ENCODE results near the gene COA1. TPM values are rescaled to one million over a fixed set of nuclear protein-coding genes. Genes with fewer than 3 reads are reported as not detected.

COA1 gene
- total RNA-seq, 4 donors from 2014 or later, result 31.8 to 53.2 (median 39.8) TPM

GRCh38 chr7:43702974-43703373, 26.3 kb downstream of the COA1 start:
- in situ Hi-C loops (cut with MboI; ENCODE audit: low pct_ligation_motif_present in 1 of 4, low pct_unique_long_range_greater_than_20kb in 1 of 4, low sequenced_read_pairs in 3 of 4), result loop anchor here in 3 of 4 donors (10.0 to 25.0 kb wide), 4 partner anchors 118 to 766 kb away; partner anchors contain the start of genes MRPL32 (in 2 of the 3), PSMA2 (in 2 of the 3) and STK17A (in 1 of the 3)
- no peaks in the 10 kb centered on the region for H3K27me3 ChIP-seq
- no peak for DNase-seq
- H3K9me3 ChIP-seq, result no peaks in the 10 kb centered on the region
- H3K36me3 ChIP-seq, result no peaks in the 10 kb centered on the region
- no peak overlapping the region for H3K27ac ChIP-seq
- H3K4me3 ChIP-seq, result no peak overlapping the region
- H3K4me1 ChIP-seq, result peaks cover 0 to 9% (median 0%) of the 10 kb centered on the region in 4 donors
- intact Hi-C loops (cut with DNase I; ENCODE audit: low total_unique reads), result no loop called here
- TF ChIP-seq, protein P1, sequence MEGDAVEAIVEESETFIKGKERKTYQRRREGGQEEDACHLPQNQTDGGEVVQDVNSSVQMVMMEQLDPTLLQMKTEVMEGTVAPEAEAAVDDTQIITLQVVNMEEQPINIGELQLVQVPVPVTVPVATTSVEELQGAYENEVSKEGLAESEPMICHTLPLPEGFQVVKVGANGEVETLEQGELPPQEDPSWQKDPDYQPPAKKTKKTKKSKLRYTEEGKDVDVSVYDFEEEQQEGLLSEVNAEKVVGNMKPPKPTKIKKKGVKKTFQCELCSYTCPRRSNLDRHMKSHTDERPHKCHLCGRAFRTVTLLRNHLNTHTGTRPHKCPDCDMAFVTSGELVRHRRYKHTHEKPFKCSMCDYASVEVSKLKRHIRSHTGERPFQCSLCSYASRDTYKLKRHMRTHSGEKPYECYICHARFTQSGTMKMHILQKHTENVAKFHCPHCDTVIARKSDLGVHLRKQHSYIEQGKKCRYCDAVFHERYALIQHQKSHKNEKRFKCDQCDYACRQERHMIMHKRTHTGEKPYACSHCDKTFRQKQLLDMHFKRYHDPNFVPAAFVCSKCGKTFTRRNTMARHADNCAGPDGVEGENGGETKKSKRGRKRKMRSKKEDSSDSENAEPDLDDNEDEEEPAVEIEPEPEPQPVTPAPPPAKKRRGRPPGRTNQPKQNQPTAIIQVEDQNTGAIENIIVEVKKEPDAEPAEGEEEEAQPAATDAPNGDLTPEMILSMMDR (IDR thresholded peaks at IDR 0.05), result no peak
- TF ChIP-seq POLR2AphosphoS5 (IDR thresholded peaks at IDR 0.05) (no peak), POLR2A (IDR thresholded peaks at IDR 0.05) (no peak), EP300 (IDR thresholded peaks at IDR 0.05; ENCODE audit: low read depth) (no peak)
- 76 to 91% methylated on average over 1 of the region's 1 CpG for WGBS, 2 donors (ENCODE audit: low coverage in 1 of 2)

DNA sequence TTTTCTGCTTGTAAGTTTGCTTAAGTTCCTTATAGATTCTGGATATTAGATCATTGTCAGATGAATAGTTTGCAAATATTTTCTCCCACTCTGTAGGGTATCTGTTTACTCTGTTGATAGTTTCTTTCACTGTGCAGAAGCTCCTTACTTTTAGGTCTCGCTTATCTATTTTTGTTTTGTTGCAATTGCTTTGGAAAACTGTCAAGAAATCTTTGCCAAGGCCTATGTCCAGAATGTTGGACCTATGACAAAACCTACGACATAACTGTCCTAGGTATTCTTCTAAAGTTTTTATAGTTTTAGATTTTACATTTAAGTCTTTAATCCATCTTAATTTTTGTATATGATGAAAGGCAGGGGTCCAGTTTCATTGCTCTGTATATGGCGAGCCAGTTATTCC, 27.4 kb downstream of the COA1 start:
- intact Hi-C loops (cut with DNase I; ENCODE audit: low total_unique reads) (loop anchor here (2.0 kb wide), 1 partner anchor 119 kb away; the partner anchor contains the start of gene STK17A), in situ Hi-C loops (cut with MboI; ENCODE audit: low pct_ligation_motif_present in 1 of 4, low pct_unique_long_range_greater_than_20kb in 1 of 4, low sequenced_read_pairs in 3 of 4) (loop anchor here in 3 of 4 donors (10.0 to 25.0 kb wide), 4 partner anchors 117 to 765 kb away; partner anchors contain the start of genes MRPL32 (in 2 of the 3), PSMA2 (in 2 of the 3) and STK17A (in 1 of the 3))
- H3K27ac ChIP-seq, result no peak overlapping the region

DNA sequence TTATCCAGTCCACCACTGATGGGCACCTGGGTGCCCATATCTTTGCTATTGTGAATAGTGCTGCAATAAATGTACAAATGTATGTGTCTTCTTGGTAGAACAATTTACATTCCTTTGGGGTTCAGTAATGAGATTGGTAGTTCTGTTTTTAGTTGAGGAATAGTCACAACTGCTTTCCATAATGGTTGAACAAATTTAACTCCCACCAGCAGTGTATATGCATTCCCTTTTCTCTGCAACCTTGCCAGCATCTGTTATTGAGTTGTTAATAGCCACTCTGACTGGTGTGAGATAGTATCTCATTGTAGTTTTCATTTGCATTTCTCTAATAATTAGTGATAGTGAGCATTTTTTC, 27.8 kb downstream of the COA1 start:
- no peaks in the 10 kb centered on the region for H3K36me3 ChIP-seq
- intact Hi-C loops (cut with DNase I; ENCODE audit: low total_unique reads), result loop anchor here (2.0 kb wide), 1 partner anchor 119 kb away; the partner anchor contains the start of gene STK17A
- peaks cover 0 to 9% (median 0%) of the 10 kb centered on the region in 4 donors for H3K4me1 ChIP-seq
- no peaks in the 10 kb centered on the region for H3K9me3 ChIP-seq
- no peak overlapping the region for H3K4me3 ChIP-seq
- no peak for DNase-seq
- in situ Hi-C loops (cut with MboI; ENCODE audit: low pct_ligation_motif_present in 1 of 4, low pct_unique_long_range_greater_than_20kb in 1 of 4, low sequenced_read_pairs in 3 of 4), result loop anchor here in 3 of 4 donors (10.0 to 25.0 kb wide), 4 partner anchors 117 to 764 kb away; partner anchors contain the start of genes MRPL32 (in 2 of the 3), PSMA2 (in 2 of the 3) and STK17A (in 1 of the 3)
- H3K27me3 ChIP-seq, result no peaks in the 10 kb centered on the region
- TF ChIP-seq EP300 (IDR thresholded peaks at IDR 0.05; ENCODE audit: low read depth) (no peak), POLR2A (IDR thresholded peaks at IDR 0.05) (no peak), POLR2AphosphoS5 (IDR thresholded peaks at IDR 0.05) (no peak)
- TF ChIP-seq, protein P1 (IDR thresholded peaks at IDR 0.05), result no peak
- H3K27ac ChIP-seq, result no peak overlapping the region

More for the DNA sequence above, 27.4 kb downstream of the COA1 start:
- Histone ChIP-seq H3K36me3 (no peaks in the 10 kb centered on the region), H3K27me3 (no peaks in the 10 kb centered on the region), H3K4me3 (no peak overlapping the region), H3K4me1 (peaks cover 0 to 9% (median 0%) of the 10 kb centered on the region in 4 donors), H3K9me3 (no peaks in the 10 kb centered on the region)
- DNase-seq, result no peak
- no peak for TF ChIP-seq EP300 (IDR thresholded peaks at IDR 0.05; ENCODE audit: low read depth)
- TF ChIP-seq POLR2A (IDR thresholded peaks at IDR 0.05), result no peak
- no peak for TF ChIP-seq POLR2AphosphoS5 (IDR thresholded peaks at IDR 0.05)
- TF ChIP-seq, protein P1 (IDR thresholded peaks at IDR 0.05), result no peak
- WGBS, 2 donors (ENCODE audit: low coverage in 1 of 2), result 68 to 76% methylated on average over 3 of the region's 3 CpGs

GRCh38 chr7:43700646-43701499, 28.4 kb downstream of the COA1 start:
- no peak for TF ChIP-seq EP300 (IDR thresholded peaks at IDR 0.05; ENCODE audit: low read depth)
- no peak for TF ChIP-seq POLR2A (IDR thresholded peaks at IDR 0.05)
- no peak for TF ChIP-seq POLR2AphosphoS5 (IDR thresholded peaks at IDR 0.05)
- TF ChIP-seq, protein P1 (IDR thresholded peaks at IDR 0.05), result no peak
- Histone ChIP-seq H3K36me3 (no peaks in the 10 kb centered on the region), H3K4me3 (no peak overlapping the region), H3K9me3 (no peaks in the 10 kb centered on the region), H3K27me3 (no peaks in the 10 kb centered on the region), H3K4me1 (peaks cover 0 to 9% (median 0%) of the 10 kb centered on the region in 4 donors), H3K27ac (no peak overlapping the region)
- 32 to 40% methylated on average over 2 of the region's 2 CpGs for WGBS, 2 donors (ENCODE audit: low coverage in 1 of 2)
- in situ Hi-C loops (cut with MboI; ENCODE audit: low pct_ligation_motif_present in 1 of 4, low pct_unique_long_range_greater_than_20kb in 1 of 4, low sequenced_read_pairs in 3 of 4), result loop anchor here in 3 of 4 donors (10.0 to 25.0 kb wide), 4 partner anchors 116 to 764 kb away; partner anchors contain the start of genes MRPL32 (in 2 of the 3), PSMA2 (in 2 of the 3) and STK17A (in 1 of the 3)
- intact Hi-C loops (cut with DNase I; ENCODE audit: low total_unique reads), result loop anchor here (2.0 kb wide), 1 partner anchor 118 kb away; the partner anchor contains the start of gene STK17A
- no peak for DNase-seq
